Measurements from ENCODE around the gene FBXL17.

The FBXL17 gene

GRCh38 chr5:108249785-108250426, 132.0 kb downstream of the FBXL17 start:
- H3K4me3 ChIP-seq (ENCODE audit: low read depth, low read length): no peak overlapping the region
- no peak overlapping the region for H3K27ac ChIP-seq (ENCODE audit: extremely low read depth, low read depth, low read length)
- H3K9me3 ChIP-seq (ENCODE audit: control insufficient read depth, insufficient read depth, low read depth, low read length): no peaks in the 10 kb centered on the region
- TF ChIP-seq ZNF146 (tag by site-specific recombination; IDR thresholded peaks at IDR 0.05): no peak
- no peak for TF ChIP-seq SETDB1 (IDR thresholded peaks at IDR 0.05; ENCODE audit: insufficient read length, low read length)
- no peak for TF ChIP-seq ZNF629 (tag by site-specific recombination; IDR thresholded peaks at IDR 0.05)
- TF ChIP-seq ZNF548 (tag by site-specific recombination; IDR thresholded peaks at IDR 0.05): no peak
- no peak for TF ChIP-seq KLF9 (tag by site-specific recombination; IDR thresholded peaks at IDR 0.05; ENCODE audit: low read depth)
- TF ChIP-seq ZNF423 (tag by site-specific recombination; IDR thresholded peaks at IDR 0.05): no peak
- TF ChIP-seq ZNF426 (tag by site-specific recombination; IDR thresholded peaks at IDR 0.05): no peak
- TF ChIP-seq, protein P1, sequence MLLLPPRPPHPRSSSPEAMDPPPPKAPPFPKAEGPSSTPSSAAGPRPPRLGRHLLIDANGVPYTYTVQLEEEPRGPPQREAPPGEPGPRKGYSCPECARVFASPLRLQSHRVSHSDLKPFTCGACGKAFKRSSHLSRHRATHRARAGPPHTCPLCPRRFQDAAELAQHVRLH (tag by site-specific recombination; IDR thresholded peaks at IDR 0.05): no peak
- TF ChIP-seq ZNF623 (tag by site-specific recombination; IDR thresholded peaks at IDR 0.05): no peak
- TF ChIP-seq BCL11A (tag by site-specific recombination; IDR thresholded peaks at IDR 0.05; ENCODE audit: low read depth): no peak
- no peak for TF ChIP-seq ZNF48 (tag by site-specific recombination; IDR thresholded peaks at IDR 0.05)
- no peak for TF ChIP-seq ZFP69B (tag by site-specific recombination; IDR thresholded peaks at IDR 0.05)
- TF ChIP-seq GLI2 (tag by site-specific recombination; IDR thresholded peaks at IDR 0.05; ENCODE audit: borderline replicate concordance, low read depth): no peak
- no peak for TF ChIP-seq ZNF10 (tag by site-specific recombination; IDR thresholded peaks at IDR 0.05)
- H3K4me1 ChIP-seq (ENCODE audit: control insufficient read depth, insufficient read depth, low read length): peaks cover 5% of the 10 kb centered on the region; the same call in 1 of the 2 replicates
- CTCF ChIA-PET: interaction anchor here (2.3 kb wide), 1 partner anchor 10 kb away, joined by 19 read pairs; no protein-coding TSS in a partner anchor
- no peaks in the 10 kb centered on the region for H3K36me3 ChIP-seq (ENCODE audit: control insufficient read depth in 2 of 2, insufficient read depth in 1 of 2, low read length in 2 of 2)
- POLR2A ChIA-PET: no interaction called here

DNA sequence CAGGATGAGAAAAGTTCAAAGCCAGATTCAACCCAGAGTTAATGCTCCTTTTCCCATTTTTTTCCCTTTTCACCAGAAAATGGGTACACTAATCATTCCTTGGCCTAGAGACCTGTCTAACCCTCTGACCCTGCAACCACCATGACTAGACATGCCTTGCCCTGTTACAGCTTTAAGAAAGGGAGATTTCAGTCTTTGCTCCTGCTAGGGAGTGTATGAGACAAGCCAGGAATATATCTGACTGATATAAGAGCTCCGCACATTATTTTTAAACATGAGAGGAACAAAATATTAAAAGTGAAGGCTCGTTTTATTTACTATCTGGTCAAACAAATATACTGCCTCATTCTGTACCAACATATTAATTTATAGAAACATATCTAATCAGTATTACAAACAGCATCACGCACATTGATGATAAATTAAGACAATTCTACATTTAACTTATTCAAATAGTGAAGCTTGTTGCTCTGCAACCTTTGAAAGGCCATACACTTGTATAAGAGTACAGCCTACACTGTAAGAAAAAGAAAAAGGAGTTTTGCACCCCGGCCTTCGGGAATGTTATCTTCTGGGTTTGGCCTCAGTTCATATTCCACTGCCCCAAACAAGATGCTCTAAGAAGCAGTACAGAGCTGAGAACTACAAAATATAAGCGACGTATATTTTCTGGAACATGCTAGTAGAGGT, 132.7 kb downstream of the FBXL17 start:
- Histone ChIP-seq H3K4me1 (ENCODE audit: control insufficient read depth, insufficient read depth, low read length) (peaks cover 2% of the 10 kb centered on the region; the same call in 1 of the 2 replicates), H3K27ac (ENCODE audit: extremely low read depth, low read depth, low read length) (no peak overlapping the region), H3K36me3 (ENCODE audit: control insufficient read depth in 2 of 2, insufficient read depth in 1 of 2, low read length in 2 of 2) (no peaks in the 10 kb centered on the region), H3K4me3 (ENCODE audit: low read depth, low read length) (no peak overlapping the region), H3K9me3 (ENCODE audit: control insufficient read depth, insufficient read depth, low read depth, low read length) (no peaks in the 10 kb centered on the region)
- TF ChIP-seq ZNF221 (tag by site-specific recombination; IDR thresholded peaks at IDR 0.05; ENCODE audit: borderline replicate concordance) (no peak), ZNF354C (tag by site-specific recombination; IDR thresholded peaks at IDR 0.05; ENCODE audit: borderline replicate concordance, low read depth) (no peak), ZNF341 (tag by site-specific recombination; IDR thresholded peaks at IDR 0.05; ENCODE audit: low read depth) (no peak), YY2 (tag by site-specific recombination; IDR thresholded peaks at IDR 0.05) (no peak), SP2 (tag by site-specific recombination; IDR thresholded peaks at IDR 0.05) (no peak), ZNF510 (tag by site-specific recombination; IDR thresholded peaks at IDR 0.05; ENCODE audit: insufficient replicate concordance) (no peak), ZNF24 (tag by site-specific recombination; IDR thresholded peaks at IDR 0.05) (no peak)
- TF ChIP-seq, protein P2, sequence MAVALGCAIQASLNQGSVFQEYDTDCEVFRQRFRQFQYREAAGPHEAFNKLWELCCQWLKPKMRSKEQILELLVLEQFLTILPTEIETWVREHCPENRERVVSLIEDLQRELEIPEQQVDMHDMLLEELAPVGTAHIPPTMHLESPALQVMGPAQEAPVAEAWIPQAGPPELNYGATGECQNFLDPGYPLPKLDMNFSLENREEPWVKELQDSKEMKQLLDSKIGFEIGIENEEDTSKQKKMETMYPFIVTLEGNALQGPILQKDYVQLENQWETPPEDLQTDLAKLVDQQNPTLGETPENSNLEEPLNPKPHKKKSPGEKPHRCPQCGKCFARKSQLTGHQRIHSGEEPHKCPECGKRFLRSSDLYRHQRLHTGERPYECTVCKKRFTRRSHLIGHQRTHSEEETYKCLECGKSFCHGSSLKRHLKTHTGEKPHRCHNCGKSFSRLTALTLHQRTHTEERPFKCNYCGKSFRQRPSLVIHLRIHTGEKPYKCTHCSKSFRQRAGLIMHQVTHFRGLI (tag by site-specific recombination; IDR thresholded peaks at IDR 0.05): no peak
- TF ChIP-seq, protein P3, sequence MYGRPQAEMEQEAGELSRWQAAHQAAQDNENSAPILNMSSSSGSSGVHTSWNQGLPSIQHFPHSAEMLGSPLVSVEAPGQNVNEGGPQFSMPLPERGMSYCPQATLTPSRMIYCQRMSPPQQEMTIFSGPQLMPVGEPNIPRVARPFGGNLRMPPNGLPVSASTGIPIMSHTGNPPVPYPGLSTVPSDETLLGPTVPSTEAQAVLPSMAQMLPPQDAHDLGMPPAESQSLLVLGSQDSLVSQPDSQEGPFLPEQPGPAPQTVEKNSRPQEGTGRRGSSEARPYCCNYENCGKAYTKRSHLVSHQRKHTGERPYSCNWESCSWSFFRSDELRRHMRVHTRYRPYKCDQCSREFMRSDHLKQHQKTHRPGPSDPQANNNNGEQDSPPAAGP (tag by site-specific recombination; IDR thresholded peaks at IDR 0.05): no peak
- ChIA-PET POLR2A (no interaction called here), CTCF (interaction anchor here (2.3 kb wide), 1 partner anchor 11 kb away, joined by 19 read pairs; no protein-coding TSS in a partner anchor)
